NCI-H2227 treated with DMSO at 0.1 percent for 48 hours (cell line): ENCODE results near the gene C12orf54.
"Not testable (repeated sequence)": the region's sequence is repeated elsewhere in the genome, so short reads cannot be mapped to it uniquely, and the experiment has no call there.

ENCODE experiments used
- DNase-seq: peaks from one replicate; lab custom pipeline; 2025; lab: John Stamatoyannopoulos, UW

Gene C12orf54

DNA sequence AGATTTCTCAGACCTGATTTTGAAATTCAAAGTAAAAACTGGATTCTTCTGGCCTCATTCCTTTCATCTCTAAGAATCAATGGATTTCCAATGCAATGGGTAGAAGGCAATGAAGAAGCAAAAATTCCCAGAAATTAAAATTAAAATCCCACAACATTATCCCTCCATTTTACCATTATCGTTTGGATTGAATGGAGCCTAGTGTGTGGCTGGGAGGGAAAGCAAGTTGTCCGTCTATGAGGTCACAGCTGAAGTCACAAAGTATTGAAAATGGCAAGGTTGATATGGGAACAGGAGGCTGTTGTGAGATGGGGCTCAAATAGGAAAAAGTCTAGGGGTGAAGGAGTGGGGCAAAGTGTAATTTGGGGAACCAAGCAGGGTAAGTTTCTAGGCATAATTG lies at the start of gene C12orf54:
Gene C12orf54 (plus strand): TSS at position 301 of the 400 bp plus-strand sequence. CDS start 799 bp downstream, outside the sequence.
- no peak for DNase-seq

DNA sequence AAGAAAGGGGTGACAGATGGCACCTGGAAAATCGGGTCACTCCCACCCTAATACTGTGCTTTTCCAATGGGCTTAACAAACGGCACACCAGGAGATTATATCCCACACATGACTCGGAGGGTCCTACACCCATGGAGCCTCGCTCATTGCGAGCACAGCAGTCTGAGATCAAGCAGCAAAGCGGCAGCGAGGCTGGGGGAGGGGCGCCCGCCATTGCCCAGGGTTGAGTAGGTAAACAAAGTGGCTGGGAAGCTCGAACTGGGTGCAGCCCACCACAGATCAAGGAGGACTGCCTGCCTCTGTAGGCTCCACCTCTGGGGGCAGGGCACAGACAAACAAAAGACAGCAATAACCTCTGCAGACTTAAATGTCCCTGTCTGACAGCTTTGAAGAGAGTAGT lies 48.3 kb upstream of the C12orf54 start:
- not testable (repeated sequence) for DNase-seq

- DNase-seq, result no peak
Measured at GRCh38 chr12:48441069-48441468, 41.2 kb upstream of the C12orf54 start.

DNA sequence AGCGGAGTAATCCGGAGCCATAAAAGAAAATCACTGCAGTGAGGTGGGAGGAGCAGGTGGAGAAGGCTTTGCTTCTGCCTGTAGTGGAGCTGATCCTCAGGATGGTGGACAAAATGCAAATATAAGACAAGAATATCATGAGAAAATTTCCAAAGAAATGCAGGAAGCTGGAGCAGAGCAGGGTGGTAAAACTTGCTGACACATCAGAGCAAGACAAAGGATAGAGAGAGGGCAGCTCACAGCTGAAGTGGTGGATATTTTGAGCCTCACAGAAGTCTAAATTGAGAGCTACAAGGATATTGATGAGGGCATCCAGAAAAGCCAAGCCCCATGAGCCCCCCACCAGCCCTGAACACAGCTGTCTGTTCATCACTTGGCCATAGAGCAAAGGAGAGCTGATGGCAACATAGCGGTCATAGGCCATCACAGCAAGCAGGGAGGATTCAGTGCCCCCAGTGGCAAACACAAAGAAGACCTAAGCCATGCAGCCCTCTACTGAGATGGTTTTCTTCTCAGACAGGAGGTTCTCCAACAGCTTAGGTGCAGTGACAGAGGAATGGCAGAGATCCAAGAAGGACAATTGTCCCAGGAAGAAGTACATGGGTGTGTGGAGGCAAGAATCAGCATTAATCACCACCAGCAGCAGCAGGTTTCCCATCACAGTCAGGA lies 40.0 kb upstream of the C12orf54 start:
- DNase-seq, result no peak

DNA sequence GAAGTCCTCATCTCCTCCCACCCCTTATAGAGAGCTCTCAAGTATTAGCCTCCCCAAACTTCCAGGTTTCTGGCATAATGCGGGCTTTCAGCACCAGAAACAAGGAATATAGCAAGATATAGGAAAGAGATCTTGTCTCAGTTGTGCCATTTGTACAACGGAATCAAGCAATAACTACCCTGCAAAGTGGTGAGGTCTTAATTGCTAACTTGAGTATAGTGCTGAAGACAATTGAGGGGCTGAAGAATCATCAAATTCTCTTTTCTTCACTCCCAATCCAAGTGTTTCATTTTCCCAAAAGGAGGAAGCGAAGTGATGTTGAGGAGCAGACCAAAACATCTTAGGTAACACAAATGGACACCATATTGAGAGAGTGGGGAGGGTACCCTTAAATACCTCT lies 36.8 kb upstream of the C12orf54 start:
- DNase-seq, result no peak

GRCh38 chr12:48446161-48446776 lies 36.0 kb upstream of the C12orf54 start:
- no peak for DNase-seq

- DNase-seq, result no peak
Measured at GRCh38 chr12:48447755-48448154, 34.5 kb upstream of the C12orf54 start.

DNA sequence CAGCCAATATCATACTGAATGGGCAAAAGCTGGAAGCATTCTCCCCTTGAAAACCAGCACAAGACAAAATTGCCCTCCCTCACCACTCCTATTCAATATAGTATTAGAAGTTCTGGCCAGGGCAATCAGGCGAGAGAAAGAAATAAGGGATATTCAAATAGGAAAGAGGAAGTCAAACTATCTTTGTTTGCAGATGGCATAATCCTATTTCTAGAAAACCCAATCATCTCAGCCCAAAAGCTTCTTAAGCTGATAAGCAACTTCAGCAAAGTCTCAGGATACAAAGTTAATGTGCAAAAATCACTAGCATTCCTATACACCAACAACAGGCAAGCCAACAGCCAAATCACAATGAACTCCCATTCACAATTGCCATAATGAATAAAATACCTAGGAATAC lies 30.9 kb upstream of the C12orf54 start:
- no peak for DNase-seq

DNA sequence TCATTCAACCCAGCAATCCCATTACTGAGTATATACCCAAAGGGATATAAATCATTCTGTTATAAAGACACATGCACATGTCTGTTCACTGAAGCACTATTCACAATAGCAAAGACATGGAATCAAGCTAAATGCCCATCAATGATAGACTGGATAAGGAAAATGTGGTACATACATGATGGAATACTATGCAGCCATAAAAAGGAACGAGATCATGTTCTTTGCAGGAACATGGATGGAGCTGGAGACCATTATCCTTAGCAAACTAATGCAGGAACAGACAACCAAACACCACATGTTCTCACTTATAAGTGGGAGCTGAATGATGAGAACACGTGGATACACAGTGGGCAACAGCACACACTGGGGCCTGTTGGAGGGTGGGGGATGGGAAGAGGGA lies 29.3 kb upstream of the C12orf54 start:
- not testable (repeated sequence) for DNase-seq

GRCh38 chr12:48454667-48455066 lies 27.6 kb upstream of the C12orf54 start:
- DNase-seq, result no peak

DNA sequence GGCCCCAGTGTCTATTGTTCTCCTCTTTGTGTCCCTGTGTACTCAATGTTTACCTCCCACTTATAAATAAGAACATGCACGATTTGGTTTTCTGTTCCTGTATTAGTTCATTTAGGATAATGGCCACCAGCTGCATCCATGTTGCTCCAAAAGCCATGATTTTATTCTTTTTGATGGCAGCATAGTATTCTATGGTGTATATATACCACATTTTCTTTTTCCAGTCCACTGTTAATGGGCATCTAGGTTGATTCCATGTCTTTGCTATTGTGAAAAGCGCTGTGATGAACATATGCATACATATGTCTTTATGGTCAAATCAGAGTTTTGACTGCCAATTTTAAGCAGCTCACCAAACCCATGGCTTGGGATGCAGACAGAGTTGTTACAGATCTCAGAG lies 27.2 kb upstream of the C12orf54 start:
- DNase-seq, result no peak

DNA sequence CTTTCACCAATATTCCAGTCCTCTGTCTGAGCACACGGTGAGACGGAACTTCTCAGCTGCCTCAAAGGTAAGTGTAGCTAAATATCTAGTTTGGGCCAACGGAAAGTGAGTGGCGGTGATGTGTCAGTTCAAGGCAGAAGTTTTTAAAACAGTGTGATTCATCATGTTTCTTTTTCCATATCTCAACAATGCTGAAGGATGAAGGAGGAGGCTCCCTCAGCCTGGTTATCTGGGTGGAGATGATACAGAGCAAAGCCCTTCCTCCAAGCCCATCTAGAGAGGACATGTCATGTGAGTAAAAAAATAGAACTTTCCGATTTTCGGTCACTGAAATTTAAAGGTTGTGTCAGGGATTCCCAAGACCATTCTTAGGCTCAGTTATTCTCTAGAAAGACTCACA lies 23.0 kb upstream of the C12orf54 start:
- DNase-seq, result no peak

- not testable (repeated sequence) for DNase-seq
Measured at GRCh38 chr12:48469027-48469426, 13.3 kb upstream of the C12orf54 start.

GRCh38 chr12:48472259-48472658 lies 10.0 kb upstream of the C12orf54 start, which contains the start of gene ANP32D:
TSS of gene ANP32D (plus strand) at chr12:48472559. CDS start at chr12:48472665, 106 bp downstream.
- no peak for DNase-seq

- no peak for DNase-seq
Measured at GRCh38 chr12:48473061-48473460, 9.2 kb upstream of the C12orf54 start.

DNA sequence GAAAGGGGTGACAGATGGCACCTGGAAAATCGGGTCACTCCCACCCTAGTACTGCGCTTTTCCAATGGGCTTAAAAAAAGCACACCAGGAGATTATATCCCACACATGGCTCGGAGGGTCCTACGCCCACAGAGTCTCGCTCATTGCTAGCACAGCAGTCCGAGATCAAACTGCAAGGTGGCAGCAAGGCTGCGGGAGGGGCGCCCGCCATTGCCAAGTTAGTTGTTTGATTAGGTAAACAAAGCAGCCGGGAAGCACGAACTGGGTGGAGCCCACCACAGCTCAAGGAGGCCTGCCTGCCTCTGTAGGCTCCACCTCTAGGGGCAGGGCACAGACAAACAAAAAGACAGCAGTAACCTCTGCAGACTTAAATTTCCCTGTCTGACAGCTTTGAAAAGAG lies 7.8 kb upstream of the C12orf54 start:
- DNase-seq, result not testable (repeated sequence)

- DNase-seq, result no peak
Measured at GRCh38 chr12:48482930-48483329, 632 bp downstream of the C12orf54 start.

GRCh38 chr12:48486261-48486660 lies 4.0 kb downstream of the C12orf54 start:
- no peak for DNase-seq

GRCh38 chr12:48486679-48487078 lies 4.4 kb downstream of the C12orf54 start:
- no peak for DNase-seq

DNA sequence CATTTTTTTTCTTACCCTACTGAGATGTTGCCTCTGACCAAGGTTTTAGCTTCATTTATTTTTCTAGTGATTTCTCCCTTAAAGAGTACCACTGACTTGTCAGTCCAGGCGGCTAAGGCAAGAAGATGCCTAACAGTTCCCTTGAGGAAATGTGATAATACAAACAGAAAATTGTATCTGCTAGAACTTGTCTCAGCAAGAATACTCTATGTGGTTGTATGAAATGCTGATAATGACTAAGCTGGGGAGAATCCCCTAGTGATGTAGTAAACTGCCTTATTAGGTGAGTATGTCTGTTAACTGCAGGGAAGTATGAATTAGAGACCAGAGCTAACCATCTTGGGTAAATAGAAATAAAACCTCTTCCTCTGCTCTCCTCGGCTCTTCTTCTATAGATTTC lies 6.7 kb downstream of the C12orf54 start:
- no peak for DNase-seq

- DNase-seq, result not testable (repeated sequence)
Measured at GRCh38 chr12:48489456-48489855, 7.2 kb downstream of the C12orf54 start.

DNA sequence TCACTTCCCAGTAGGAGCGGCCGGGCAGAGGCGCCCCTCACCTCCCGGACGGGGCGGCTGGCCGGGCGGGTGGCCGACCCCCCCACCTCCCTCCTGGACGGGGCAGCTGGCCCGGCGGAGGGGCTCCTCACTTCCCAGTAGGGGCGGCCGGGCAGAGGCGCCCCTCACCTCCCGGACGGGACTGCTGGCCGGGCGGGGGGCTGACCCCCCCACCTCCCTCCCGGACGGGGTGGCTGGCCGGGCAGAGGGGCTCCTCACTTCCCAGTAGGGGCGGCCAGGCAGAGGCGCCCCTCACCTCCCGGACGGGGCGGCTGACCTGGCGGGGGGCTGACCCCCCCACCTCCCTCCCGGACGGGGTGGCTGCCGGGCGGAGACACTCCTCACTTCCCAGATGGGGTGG lies 18.0 kb downstream of the C12orf54 start:
- not testable (repeated sequence) for DNase-seq

DNA sequence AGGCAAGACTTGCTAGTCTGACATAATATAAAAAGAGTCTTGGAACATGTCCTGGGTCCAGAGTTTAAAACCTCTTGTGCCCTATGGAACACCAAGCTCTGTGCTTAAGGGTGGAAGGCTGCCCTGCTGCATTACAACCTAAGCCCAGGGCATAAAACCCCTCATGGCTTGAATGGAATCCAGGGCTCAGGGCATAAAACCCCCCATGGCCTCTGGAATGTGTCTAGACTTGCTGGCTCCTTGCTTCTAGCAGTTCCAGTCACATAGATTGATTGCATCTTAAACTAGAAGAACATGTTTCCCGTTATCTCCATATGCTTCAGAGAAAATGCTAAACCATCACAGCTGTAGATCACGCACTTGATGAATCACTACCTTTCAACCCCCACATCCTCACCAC lies 24.5 kb downstream of the C12orf54 start:
- not testable (repeated sequence) for DNase-seq

DNA sequence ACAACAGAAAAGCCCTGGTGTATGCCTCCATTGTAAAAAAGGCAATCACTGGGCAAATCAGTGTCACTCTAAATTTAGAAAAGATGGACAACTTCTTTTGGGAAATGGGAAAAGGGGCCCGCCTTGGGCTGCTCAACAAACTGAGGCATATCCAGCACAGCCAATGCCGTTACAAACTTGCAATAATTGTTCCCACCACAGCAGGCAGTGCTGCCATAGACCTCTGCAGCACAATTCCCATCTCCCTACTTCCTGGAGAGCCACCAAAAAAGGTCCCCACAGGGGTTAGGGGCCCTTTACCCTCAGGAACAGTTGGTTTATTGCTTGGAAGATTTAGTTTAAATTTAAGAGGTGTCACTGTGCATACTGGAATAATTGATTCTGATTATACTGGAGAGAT lies 26.7 kb downstream of the C12orf54 start:
- DNase-seq, result no peak
